ENCODE data around the gene ESPNL. TPM values are rescaled to one million over a fixed set of nuclear protein-coding genes. Genes with fewer than 3 reads are reported as not detected.

ESPNL gene
- total and polyA plus RNA-seq, 9 donors = 0.11 to 12.9 (median 0.61) TPM

DNA sequence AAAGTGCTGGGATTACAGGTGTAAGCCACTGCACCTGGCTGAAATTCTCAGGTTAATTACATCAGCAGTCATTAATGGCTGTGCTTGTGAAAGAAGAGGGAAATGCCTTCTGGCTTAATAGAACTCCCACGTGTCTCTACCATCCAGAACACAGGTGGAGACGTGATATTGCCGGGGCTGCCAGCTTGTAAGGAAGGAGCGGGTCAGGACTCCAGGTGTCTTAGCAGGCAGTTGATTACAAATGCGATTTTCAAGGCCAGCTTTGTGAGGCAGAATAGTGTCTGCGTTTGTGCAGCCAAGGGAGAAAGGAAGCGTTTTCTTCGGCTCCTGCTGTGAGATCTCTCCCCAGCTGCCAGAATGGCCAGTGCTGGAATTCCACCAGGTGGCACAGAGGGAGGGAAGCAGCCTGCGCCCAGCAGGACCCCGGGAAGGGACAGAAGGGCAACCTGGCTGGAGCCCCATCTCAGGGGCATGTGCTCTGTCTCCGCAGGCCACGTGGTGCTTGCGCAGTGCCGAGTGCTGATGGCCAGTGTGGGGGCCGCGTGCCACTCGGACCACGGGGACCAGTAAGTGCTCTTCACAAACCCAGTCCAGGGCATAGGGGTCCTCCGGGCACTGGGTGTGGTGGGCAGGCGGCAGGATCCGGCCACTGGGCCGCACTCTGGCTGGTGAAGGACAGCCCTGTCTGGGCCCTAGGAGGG lies 3.7 kb upstream of the ESPNL start:
- Histone ChIP-seq H3K9me3 (no peaks in the 10 kb centered on the region), H3K4me1 (ENCODE audit: insufficient read depth) (no peaks in the 10 kb centered on the region), H3K4me3 (no peak overlapping the region), H3K36me3 (no peaks in the 10 kb centered on the region), H3K27me3 (no peaks in the 10 kb centered on the region), H3K27ac (no peak overlapping the region)
- intact Hi-C loops (cut with DNase I) = no loop called here
- 53 to 76% (median 55%) methylated on average over 20 to 22 of the region's 22 CpGs for WGBS, 3 donors
- DNase-seq = no peak
- TF ChIP-seq EP300 (IDR thresholded peaks at IDR 0.05) = no peak
- TF ChIP-seq POLR2A (IDR thresholded peaks at IDR 0.05) = no peak
- no peak for TF ChIP-seq CTCF (IDR thresholded peaks at IDR 0.05)

GRCh38 chr2:238097201-238097987 lies 2.7 kb upstream of the ESPNL start:
- WGBS, 3 donors = 68 to 74% (median 73%) methylated on average over 19 of the region's 19 CpGs
- H3K9me3 ChIP-seq = no peaks in the 10 kb centered on the region
- intact Hi-C loops (cut with DNase I) = no loop called here
- DNase-seq = no peak
- H3K4me3 ChIP-seq = no peak overlapping the region
- H3K36me3 ChIP-seq = no peaks in the 10 kb centered on the region
- no peaks in the 10 kb centered on the region for H3K4me1 ChIP-seq (ENCODE audit: insufficient read depth)
- no peaks in the 10 kb centered on the region for H3K27me3 ChIP-seq
- TF ChIP-seq EP300 (IDR thresholded peaks at IDR 0.05) (no peak), POLR2A (IDR thresholded peaks at IDR 0.05) (no peak), CTCF (IDR thresholded peaks at IDR 0.05) (no peak)
- H3K27ac ChIP-seq = no peak overlapping the region

DNA sequence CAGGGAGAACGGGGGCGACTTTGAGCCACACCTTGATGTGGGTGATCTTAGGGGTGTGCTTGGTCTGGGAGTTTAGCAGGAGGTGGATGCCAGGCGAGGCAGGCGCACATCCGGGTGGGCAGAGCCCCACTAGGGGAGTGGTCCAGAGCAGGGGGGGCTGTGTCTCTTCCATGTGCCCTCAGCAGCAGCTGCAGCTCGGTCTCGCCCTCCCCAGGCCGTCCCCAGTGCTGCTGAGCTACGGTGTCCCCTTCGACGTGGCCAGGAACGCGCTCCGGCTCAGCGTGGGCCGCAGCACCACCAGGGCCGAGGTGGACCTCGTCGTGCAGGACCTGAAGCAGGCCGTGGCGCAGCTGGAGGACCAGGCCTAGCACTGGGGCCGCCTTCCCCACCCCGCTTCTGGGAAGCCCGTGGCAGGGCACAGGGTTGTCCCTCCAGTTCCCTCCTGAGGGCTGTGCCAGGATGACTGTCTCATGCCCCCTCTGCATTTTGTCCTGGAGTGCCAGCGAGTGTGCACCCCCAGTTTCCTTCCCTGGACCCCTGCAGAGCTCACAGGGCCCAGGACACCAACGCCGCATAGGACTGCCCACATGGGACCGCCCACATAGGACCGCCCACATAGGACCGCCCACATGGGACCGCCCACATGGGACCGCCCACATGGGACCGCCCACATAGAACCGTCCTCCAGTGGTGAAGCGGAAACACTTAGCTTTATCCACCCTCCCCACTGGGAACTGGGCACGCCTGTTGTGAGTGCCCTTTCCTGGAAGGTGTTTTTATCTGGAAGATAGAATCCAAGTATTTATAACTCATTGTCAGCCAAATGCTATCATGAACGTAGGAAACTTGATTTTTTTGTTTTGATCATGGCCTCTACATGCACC lies 1.9 kb upstream of the ESPNL start:
- Histone ChIP-seq H3K4me3 (no peak overlapping the region), H3K36me3 (no peaks in the 10 kb centered on the region), H3K4me1 (ENCODE audit: insufficient read depth) (no peaks in the 10 kb centered on the region), H3K27ac (no peak overlapping the region), H3K9me3 (no peaks in the 10 kb centered on the region), H3K27me3 (no peaks in the 10 kb centered on the region)
- peak in 1 of 5 donors; percentile 10 for DNase-seq
- WGBS, 3 donors = 81 to 83% (median 82%) methylated on average over 31 to 37 of the region's 37 CpGs
- intact Hi-C loops (cut with DNase I) = no loop called here
- TF ChIP-seq POLR2A (IDR thresholded peaks at IDR 0.05) (no peak), EP300 (IDR thresholded peaks at IDR 0.05) (no peak), CTCF (IDR thresholded peaks at IDR 0.05) (no peak)
